Prostate gland (tissue), 2 donors: Measurements from ENCODE around the gene VPS37C. TPM values are rescaled to one million over a fixed set of nuclear protein-coding genes. Genes with fewer than 3 reads are reported as not detected.

Experiments used
- DNase-seq: peaks from one replicate; pipeline ENCODE4 v3.0.0-alpha.2; 2019; ENCODE audit warnings: low spot score
- H3K27ac ChIP-seq, 2 donors: fragments of 200-600 bp; sonication (generic); 2 replicates each; pipeline ENCODE4 v1.5.1; 2017 to 2019
- H3K27me3 ChIP-seq: fragments of 200-600 bp; sonication (generic); replicated peaks from 2 replicates; pipeline ENCODE4 v1.5.1; 2019; ENCODE audit not compliant: insufficient read depth
- H3K36me3 ChIP-seq, 2 donors: fragments of 200-600 bp; sonication (generic); 1 replicate in 1 of 2; 2 replicates in 1 of 2; pipeline versions ENCODE4 v1.5.1 to v1.8.1; 2017 to 2019
- H3K4me1 ChIP-seq: fragments of 200-600 bp; sonication (generic); replicated peaks from 2 replicates; pipeline ENCODE4 v1.5.1; 2019
- H3K4me3 ChIP-seq, 2 donors: fragments of 200-600 bp; sonication (generic); 2 replicates each; pipeline ENCODE4 v1.5.1; 2017 to 2019
- H3K9me3 ChIP-seq: fragments of 200-600 bp; sonication (generic); 2 replicates; pipeline ENCODE4 v1.5.1; 2017
- POLR2A ChIP-seq: fragments of 450-650 bp; IDR thresholded peaks from one replicate; pipeline ENCODE4 v1.6.1; 2016; ENCODE audit warnings: antibody characterized with exemption, mild to moderate bottlenecking
- POLR2AphosphoS5 ChIP-seq: sonication (generic); formaldehyde crosslinking; IDR thresholded peaks from one replicate; pipeline ENCODE4 v1.6.1; 2017; ENCODE audit warnings: antibody characterized with exemption
- WGBS: methylation state at CpG from one replicate; pipeline ENCODE4 v1.1.5; 2018; 5-methylcytosine and 5-hydroxymethylcytosine counted together
- intact Hi-C: fragments of 100-400 bp; cut with DNase I; formaldehyde crosslinking; loops from one replicate; pipeline ENCODE4 v1.14.2; 2022
- total RNA-seq, 2 donors: library from RNA; depleted of rRNA; stranded (reverse); fragments of >200 nt; gene quantifications; one replicate each; pipeline ENCODE4 v1.1.0, GENCODE V29; 2016
- TF ChIP-seq, protein P1 (sequence below), 4 experiments: fragments of 200-600 bp in 2 of 4; fragments of 450-650 bp in 2 of 4; sonication (generic) in 2 of 4; IDR thresholded peaks; 1 replicate in 3 of 4; 2 replicates in 1 of 4; pipeline ENCODE4 v1.5.1; 2016 to 2019; ENCODE audit warnings: antibody characterized with exemption in 4 of 4, mild to moderate bottlenecking in 2 of 4, moderate library complexity in 2 of 4

Gene VPS37C
- total RNA-seq, 2 donors from 2014 or later: 32.2 to 38.8 TPM

DNA sequence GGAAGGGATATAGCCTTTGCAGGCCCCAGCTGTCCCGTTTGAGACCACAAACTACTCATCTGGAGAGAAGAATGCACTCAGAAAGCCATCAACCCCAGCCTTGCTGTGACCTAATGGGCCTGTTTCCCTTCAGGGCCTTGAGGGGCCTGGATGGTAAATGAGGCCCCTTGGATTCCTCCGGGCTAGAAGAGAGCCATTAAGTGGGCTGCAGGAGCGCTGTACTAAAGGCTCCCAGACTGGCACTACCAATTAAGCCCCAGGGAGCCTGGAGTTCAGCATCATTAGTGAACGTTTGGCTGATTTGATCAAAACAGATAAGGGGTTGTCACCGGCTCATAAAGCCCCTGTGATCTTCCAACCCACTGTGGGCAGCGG lies 35.9 kb downstream of the VPS37C start:
- peaks cover 2% of the 10 kb centered on the region for H3K4me1 ChIP-seq
- 69% methylated on average over 6 of the region's 6 CpGs for WGBS
- intact Hi-C loops: loop anchor here (5.0 kb wide), 3 partner anchors 62 to 288 kb away; partner anchors contain the start of gene PRPF19
- H3K9me3 ChIP-seq: no peaks in the 10 kb centered on the region
- DNase-seq: no peak
- no peak overlapping the region for H3K27ac ChIP-seq
- H3K36me3 ChIP-seq: no peaks in the 10 kb centered on the region
- H3K4me3 ChIP-seq: no peak overlapping the region
- TF ChIP-seq, protein P1, sequence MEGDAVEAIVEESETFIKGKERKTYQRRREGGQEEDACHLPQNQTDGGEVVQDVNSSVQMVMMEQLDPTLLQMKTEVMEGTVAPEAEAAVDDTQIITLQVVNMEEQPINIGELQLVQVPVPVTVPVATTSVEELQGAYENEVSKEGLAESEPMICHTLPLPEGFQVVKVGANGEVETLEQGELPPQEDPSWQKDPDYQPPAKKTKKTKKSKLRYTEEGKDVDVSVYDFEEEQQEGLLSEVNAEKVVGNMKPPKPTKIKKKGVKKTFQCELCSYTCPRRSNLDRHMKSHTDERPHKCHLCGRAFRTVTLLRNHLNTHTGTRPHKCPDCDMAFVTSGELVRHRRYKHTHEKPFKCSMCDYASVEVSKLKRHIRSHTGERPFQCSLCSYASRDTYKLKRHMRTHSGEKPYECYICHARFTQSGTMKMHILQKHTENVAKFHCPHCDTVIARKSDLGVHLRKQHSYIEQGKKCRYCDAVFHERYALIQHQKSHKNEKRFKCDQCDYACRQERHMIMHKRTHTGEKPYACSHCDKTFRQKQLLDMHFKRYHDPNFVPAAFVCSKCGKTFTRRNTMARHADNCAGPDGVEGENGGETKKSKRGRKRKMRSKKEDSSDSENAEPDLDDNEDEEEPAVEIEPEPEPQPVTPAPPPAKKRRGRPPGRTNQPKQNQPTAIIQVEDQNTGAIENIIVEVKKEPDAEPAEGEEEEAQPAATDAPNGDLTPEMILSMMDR (IDR thresholded peaks at IDR 0.05): no peak
- H3K27me3 ChIP-seq: no peaks in the 10 kb centered on the region

DNA sequence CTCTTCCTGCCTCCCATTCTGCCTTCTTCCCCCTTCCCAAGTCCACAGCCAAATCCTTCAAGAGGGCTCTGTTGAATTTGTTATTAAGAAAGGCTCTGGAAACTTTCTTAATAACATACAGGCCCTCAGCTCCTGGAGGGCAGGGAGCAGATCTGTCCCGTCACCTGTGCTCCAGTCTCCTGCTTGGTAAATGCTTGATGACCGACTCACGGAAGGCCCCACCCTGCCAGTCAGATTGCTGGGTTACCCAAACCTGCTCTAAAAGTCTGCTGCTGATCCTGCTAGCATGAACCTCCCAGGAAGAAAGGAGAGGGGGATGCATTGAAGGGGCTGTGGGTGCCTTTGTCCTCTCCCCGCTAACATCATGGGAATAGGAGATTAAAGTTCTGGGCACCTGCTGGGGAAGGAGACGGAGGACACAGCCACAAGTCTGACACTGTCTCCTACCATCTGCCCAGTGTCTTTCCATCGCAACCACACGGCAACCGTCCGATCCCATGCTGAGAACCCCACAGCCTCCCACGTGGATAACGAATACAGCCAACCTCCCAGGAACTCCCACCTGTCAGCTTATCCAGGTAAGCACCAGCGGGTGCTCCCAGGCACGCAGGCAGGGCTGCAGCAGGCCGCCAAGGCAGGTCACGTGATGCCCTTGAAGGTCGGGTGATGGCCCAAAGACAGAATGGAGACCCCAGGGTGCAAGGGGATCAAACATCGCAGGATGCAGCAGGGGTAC lies 36.5 kb downstream of the VPS37C start:
- TF ChIP-seq, protein P1 (IDR thresholded peaks at IDR 0.05): no peak
- TF ChIP-seq POLR2AphosphoS5 (no peak), POLR2A (no peak)
- Histone ChIP-seq H3K27me3 (no peaks in the 10 kb centered on the region), H3K9me3 (no peaks in the 10 kb centered on the region), H3K36me3 (no peaks in the 10 kb centered on the region), H3K4me1 (peaks cover 2% of the 10 kb centered on the region), H3K4me3 (no peak overlapping the region), H3K27ac (no peak overlapping the region)
- intact Hi-C loops: loop anchor here (5.0 kb wide), 3 partner anchors 63 to 287 kb away; partner anchors contain the start of gene PRPF19
- DNase-seq: no peak
- WGBS: 88% methylated on average over 17 of the region's 17 CpGs

DNA sequence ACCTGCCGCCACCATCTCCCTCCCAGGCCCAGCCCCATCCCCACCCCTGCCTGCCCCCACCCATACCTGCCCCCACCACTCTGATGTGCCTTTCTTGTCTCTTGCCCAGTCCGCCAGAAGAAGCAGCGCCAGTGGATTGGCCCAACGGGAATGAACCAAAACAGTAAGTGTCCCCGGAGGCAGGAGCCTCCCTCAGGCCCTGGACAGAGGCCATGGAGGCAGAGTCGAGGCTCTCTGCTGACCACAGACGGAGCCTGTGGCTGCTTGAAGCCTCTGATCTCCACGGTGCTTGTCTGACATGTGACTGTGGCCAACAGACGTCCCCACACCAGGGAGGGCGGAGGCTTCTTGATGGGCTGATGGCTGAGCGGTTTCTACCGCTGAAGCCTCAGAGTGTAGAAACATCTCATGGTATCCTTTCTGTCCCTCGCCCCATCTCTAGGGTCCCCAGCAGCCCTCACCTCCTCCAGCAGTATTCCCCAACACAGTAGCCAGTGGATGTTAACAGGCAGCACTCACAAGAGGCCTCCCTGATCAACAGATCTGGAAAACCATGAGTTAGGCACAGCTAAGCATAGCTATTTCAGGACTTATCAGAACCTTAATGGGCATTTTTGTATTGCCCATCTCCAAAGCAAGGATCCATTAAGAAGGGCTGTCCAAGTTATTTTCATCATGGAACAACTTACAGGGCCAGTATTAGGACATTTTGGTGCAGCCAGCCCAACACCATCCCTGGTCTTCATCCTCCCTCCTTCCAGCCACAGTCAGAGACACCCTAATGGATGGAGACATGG lies 37.3 kb downstream of the VPS37C start:
- Histone ChIP-seq H3K36me3 (no peaks in the 10 kb centered on the region), H3K4me1 (peaks cover 2% of the 10 kb centered on the region), H3K4me3 (no peak overlapping the region), H3K27ac (no peak overlapping the region), H3K27me3 (no peaks in the 10 kb centered on the region), H3K9me3 (no peaks in the 10 kb centered on the region)
- DNase-seq: no peak
- 82% methylated on average over 13 of the region's 13 CpGs for WGBS
- TF ChIP-seq, protein P1 (IDR thresholded peaks at IDR 0.05): no peak
- no peak for TF ChIP-seq POLR2A
- no peak for TF ChIP-seq POLR2AphosphoS5
- intact Hi-C loops: no loop called here

DNA sequence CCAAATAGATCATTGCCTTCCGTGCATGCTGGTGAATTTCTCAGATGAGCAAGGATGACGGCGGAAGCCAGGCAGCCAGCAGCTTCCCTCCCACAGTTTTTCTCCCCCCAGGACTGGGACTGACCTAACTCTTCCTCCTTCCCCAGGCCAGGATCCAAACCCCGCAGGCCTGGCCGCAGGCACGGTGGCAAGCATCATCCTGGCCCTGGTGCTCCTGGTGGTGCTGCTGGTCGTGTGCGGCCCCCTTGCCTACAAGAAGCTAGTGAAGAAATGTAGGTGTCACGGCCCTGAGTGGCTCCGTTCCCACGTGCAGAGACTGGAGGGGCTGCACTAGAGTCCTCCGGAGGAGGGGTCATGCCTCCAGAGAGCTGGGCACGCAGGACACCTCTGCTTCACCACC lies 38.5 kb downstream of the VPS37C start:
- no peak for DNase-seq
- no peak overlapping the region for H3K27ac ChIP-seq
- no peaks in the 10 kb centered on the region for H3K27me3 ChIP-seq
- intact Hi-C loops: no loop called here
- 84% methylated on average over 13 of the region's 13 CpGs for WGBS
- no peaks in the 10 kb centered on the region for H3K9me3 ChIP-seq
- TF ChIP-seq, protein P1 (IDR thresholded peaks at IDR 0.05): no peak
- TF ChIP-seq POLR2AphosphoS5 (no peak), POLR2A (no peak)
- no peaks in the 10 kb centered on the region for H3K36me3 ChIP-seq
- peaks cover 2% of the 10 kb centered on the region for H3K4me1 ChIP-seq
- no peak overlapping the region for H3K4me3 ChIP-seq
